ENCODE measurements around the gene GPRASP1.

The GPRASP1 gene, protein sequence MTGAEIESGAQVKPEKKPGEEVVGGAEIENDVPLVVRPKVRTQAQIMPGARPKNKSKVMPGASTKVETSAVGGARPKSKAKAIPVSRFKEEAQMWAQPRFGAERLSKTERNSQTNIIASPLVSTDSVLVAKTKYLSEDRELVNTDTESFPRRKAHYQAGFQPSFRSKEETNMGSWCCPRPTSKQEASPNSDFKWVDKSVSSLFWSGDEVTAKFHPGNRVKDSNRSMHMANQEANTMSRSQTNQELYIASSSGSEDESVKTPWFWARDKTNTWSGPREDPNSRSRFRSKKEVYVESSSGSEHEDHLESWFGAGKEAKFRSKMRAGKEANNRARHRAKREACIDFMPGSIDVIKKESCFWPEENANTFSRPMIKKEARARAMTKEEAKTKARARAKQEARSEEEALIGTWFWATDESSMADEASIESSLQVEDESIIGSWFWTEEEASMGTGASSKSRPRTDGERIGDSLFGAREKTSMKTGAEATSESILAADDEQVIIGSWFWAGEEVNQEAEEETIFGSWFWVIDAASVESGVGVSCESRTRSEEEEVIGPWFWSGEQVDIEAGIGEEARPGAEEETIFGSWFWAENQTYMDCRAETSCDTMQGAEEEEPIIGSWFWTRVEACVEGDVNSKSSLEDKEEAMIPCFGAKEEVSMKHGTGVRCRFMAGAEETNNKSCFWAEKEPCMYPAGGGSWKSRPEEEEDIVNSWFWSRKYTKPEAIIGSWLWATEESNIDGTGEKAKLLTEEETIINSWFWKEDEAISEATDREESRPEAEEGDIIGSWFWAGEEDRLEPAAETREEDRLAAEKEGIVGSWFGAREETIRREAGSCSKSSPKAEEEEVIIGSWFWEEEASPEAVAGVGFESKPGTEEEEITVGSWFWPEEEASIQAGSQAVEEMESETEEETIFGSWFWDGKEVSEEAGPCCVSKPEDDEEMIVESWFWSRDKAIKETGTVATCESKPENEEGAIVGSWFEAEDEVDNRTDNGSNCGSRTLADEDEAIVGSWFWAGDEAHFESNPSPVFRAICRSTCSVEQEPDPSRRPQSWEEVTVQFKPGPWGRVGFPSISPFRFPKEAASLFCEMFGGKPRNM (N-terminal part only)

GRCh38 chrX:102651242-102652011 is at the start of gene GPRASP1:
GPRASP1 (plus strand) TSS chrX:102651483; CDS start chrX:102653914, 2,431 bp downstream.
- DNase-seq (ENCODE audit: low spot score in 2 of 2) (peak in 1 of 2 donors; percentile 26), ATAC-seq (replicated peaks; ENCODE audit: extremely low read depth, poor library complexity, severe bottlenecking) (peak; percentile 54)
- peak within 1 kb of the TSS; percentile 98 for H3K4me3 Mint-ChIP-seq
- peaks cover 16% of the 10 kb centered on the region for H3K36me3 Mint-ChIP-seq (ENCODE audit: insufficient read depth)
- H3K9me3 Mint-ChIP-seq: no peaks in the 10 kb centered on the region
- peaks cover 27% of the 10 kb centered on the region for H3K4me1 Mint-ChIP-seq
- H3K27me3 Mint-ChIP-seq: no peaks in the 10 kb centered on the region
- peak within 1 kb of the TSS; percentile 97 for H3K27ac Mint-ChIP-seq (ENCODE audit: low read depth)

GRCh38 chrX:102604327-102604726 is 47.0 kb upstream of the GPRASP1 start:
- H3K4me1 Mint-ChIP-seq: peaks cover 50% of the 10 kb centered on the region
- DNase-seq (ENCODE audit: low spot score in 2 of 2) (no peak), ATAC-seq (replicated peaks; ENCODE audit: extremely low read depth, poor library complexity, severe bottlenecking) (no peak)
- no peak overlapping the region for H3K27ac Mint-ChIP-seq (ENCODE audit: low read depth)
- H3K36me3 Mint-ChIP-seq (ENCODE audit: insufficient read depth): peaks cover 5% of the 10 kb centered on the region
- no peaks in the 10 kb centered on the region for H3K27me3 Mint-ChIP-seq
- no peaks in the 10 kb centered on the region for H3K9me3 Mint-ChIP-seq
- H3K4me3 Mint-ChIP-seq: no peak overlapping the region

GRCh38 chrX:102606115-102606514 is 45.2 kb upstream of the GPRASP1 start:
- H3K4me1 Mint-ChIP-seq: peaks cover 40% of the 10 kb centered on the region
- DNase-seq (ENCODE audit: low spot score in 2 of 2) (no peak), ATAC-seq (replicated peaks; ENCODE audit: extremely low read depth, poor library complexity, severe bottlenecking) (no peak)
- peaks cover 2% of the 10 kb centered on the region for H3K36me3 Mint-ChIP-seq (ENCODE audit: insufficient read depth)
- no peaks in the 10 kb centered on the region for H3K9me3 Mint-ChIP-seq
- H3K27ac Mint-ChIP-seq (ENCODE audit: low read depth): no peak overlapping the region
- no peaks in the 10 kb centered on the region for H3K27me3 Mint-ChIP-seq
- no peak overlapping the region for H3K4me3 Mint-ChIP-seq

DNA sequence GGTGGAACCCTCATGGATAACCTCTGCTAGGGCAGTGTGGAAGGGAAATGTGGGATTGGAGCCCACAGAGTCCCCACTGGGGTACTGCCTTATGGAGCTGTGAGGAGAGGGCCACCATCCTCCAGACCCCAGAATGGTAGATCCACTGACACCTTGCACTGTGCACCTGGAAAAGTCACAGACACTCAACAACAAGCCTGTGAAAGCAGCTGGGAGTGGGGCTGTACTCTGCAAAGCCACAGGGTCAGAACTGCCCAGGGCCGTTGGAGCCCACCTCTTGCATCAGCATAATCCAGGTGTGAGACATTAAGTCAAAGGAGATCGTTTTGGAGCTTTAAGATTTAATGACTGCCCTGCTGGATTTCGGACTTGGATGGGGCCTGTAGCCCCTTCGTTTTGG is 40.4 kb upstream of the GPRASP1 start:
- peaks cover 21% of the 10 kb centered on the region for H3K4me1 Mint-ChIP-seq
- ATAC-seq (replicated peaks; ENCODE audit: extremely low read depth, poor library complexity, severe bottlenecking) (no peak), DNase-seq (ENCODE audit: low spot score in 2 of 2) (no peak)
- H3K27ac Mint-ChIP-seq (ENCODE audit: low read depth): no peak overlapping the region
- no peaks in the 10 kb centered on the region for H3K9me3 Mint-ChIP-seq
- no peaks in the 10 kb centered on the region for H3K27me3 Mint-ChIP-seq
- peaks cover 4% of the 10 kb centered on the region for H3K36me3 Mint-ChIP-seq (ENCODE audit: insufficient read depth)
- H3K4me3 Mint-ChIP-seq: no peak overlapping the region

DNA sequence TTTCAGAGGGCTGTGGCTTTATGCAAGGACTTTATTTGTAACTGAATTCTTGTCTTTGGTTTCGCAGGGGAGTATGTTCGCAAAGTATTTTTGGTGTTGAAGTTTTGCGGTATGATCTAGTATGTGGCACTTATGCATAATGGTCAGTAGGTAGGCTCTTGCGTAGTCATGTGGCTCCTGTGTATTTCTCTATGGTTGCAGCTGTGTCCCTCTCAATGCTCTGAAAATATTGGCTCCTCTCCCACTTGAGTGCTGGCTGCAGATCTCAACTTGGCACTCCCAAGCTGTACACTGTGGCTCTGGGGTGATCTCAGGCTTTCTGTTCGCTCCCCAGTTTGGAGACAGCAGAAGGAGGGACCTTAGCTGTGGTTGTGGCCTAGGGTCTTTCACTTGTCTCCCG is 27.2 kb upstream of the GPRASP1 start:
- Mint-ChIP-seq H3K4me1 (peaks cover 6% of the 10 kb centered on the region), H3K9me3 (peaks cover 7% of the 10 kb centered on the region), H3K36me3 (ENCODE audit: insufficient read depth) (peaks cover 2% of the 10 kb centered on the region), H3K27ac (ENCODE audit: low read depth) (no peak overlapping the region), H3K27me3 (no peaks in the 10 kb centered on the region), H3K4me3 (no peak overlapping the region)
- no peak for ATAC-seq (replicated peaks; ENCODE audit: extremely low read depth, poor library complexity, severe bottlenecking)
- DNase-seq (ENCODE audit: low spot score in 2 of 2): no peak

DNA sequence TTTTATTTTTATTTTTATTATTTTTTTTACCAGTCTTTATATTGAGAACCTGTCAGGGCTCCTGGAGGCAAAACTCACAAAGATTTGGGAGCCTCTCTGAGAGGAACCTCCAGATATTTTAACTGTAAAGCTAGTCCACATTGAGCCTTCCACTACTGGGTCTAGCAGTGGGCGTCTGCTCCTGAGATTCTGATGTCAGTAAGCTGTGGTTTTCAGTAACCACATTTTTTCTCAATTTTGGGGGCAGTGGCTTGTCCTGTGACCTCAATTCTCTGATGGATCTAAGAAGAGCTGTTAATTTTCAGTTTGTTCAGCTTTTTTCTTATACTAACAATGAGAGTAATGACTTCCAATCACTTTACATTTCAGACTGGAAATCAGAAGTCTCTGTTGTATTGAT is 23.6 kb upstream of the GPRASP1 start:
- Mint-ChIP-seq H3K27me3 (no peaks in the 10 kb centered on the region), H3K27ac (ENCODE audit: low read depth) (no peak overlapping the region), H3K4me3 (no peak overlapping the region), H3K36me3 (ENCODE audit: insufficient read depth) (peaks cover 2% of the 10 kb centered on the region), H3K4me1 (no peaks in the 10 kb centered on the region), H3K9me3 (no peaks in the 10 kb centered on the region)
- ATAC-seq (replicated peaks; ENCODE audit: extremely low read depth, poor library complexity, severe bottlenecking) (no peak), DNase-seq (ENCODE audit: low spot score in 2 of 2) (no peak)

GRCh38 chrX:102637561-102637960 is 13.7 kb upstream of the GPRASP1 start:
- H3K4me1 Mint-ChIP-seq: no peaks in the 10 kb centered on the region
- H3K27ac Mint-ChIP-seq (ENCODE audit: low read depth): no peak overlapping the region
- ATAC-seq (replicated peaks; ENCODE audit: extremely low read depth, poor library complexity, severe bottlenecking) (no peak), DNase-seq (ENCODE audit: low spot score in 2 of 2) (no peak)
- H3K36me3 Mint-ChIP-seq (ENCODE audit: insufficient read depth): no peaks in the 10 kb centered on the region
- H3K4me3 Mint-ChIP-seq: no peak overlapping the region
- H3K9me3 Mint-ChIP-seq: no peaks in the 10 kb centered on the region
- no peaks in the 10 kb centered on the region for H3K27me3 Mint-ChIP-seq

DNA sequence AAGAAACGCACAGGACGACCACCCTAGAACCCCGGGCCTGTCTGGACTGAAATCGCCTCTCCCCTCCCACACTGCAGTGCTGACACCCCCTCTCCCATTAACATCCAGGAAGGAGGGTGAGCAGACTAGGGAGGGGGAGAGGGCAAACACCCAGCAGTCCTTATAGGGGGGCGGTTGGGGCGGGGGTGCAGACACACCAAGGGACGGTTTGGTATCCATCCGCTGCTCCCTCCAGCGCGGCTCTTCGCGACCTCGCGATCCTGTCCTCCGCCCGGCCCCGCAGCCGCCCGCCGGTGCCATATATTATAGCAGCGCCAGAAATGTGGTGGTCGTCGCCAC is 411 bp upstream of the GPRASP1 start:
- peaks cover 21% of the 10 kb centered on the region for H3K4me1 Mint-ChIP-seq
- ATAC-seq (replicated peaks; ENCODE audit: extremely low read depth, poor library complexity, severe bottlenecking) (no peak), DNase-seq (ENCODE audit: low spot score in 2 of 2) (no peak)
- no peaks in the 10 kb centered on the region for H3K27me3 Mint-ChIP-seq
- peak overlapping the region; percentile 97 for H3K27ac Mint-ChIP-seq (ENCODE audit: low read depth)
- H3K4me3 Mint-ChIP-seq: peak overlapping the region; percentile 98
- H3K36me3 Mint-ChIP-seq (ENCODE audit: insufficient read depth): peaks cover 12% of the 10 kb centered on the region
- H3K9me3 Mint-ChIP-seq: no peaks in the 10 kb centered on the region

GRCh38 chrX:102652031-102652688 is 877 bp downstream of the GPRASP1 start:
- H3K4me1 Mint-ChIP-seq: peaks cover 28% of the 10 kb centered on the region
- no peaks in the 10 kb centered on the region for H3K27me3 Mint-ChIP-seq
- H3K9me3 Mint-ChIP-seq: no peaks in the 10 kb centered on the region
- H3K27ac Mint-ChIP-seq (ENCODE audit: low read depth): peak overlapping the region; percentile 68
- ATAC-seq (replicated peaks; ENCODE audit: extremely low read depth, poor library complexity, severe bottlenecking) (peak; percentile 67), DNase-seq (ENCODE audit: low spot score in 2 of 2) (peak in 1 of 2 donors; percentile 43)
- H3K4me3 Mint-ChIP-seq: peak overlapping the region; percentile 98
- peaks cover 16% of the 10 kb centered on the region for H3K36me3 Mint-ChIP-seq (ENCODE audit: insufficient read depth)

- H3K4me1 Mint-ChIP-seq: peaks cover 37% of the 10 kb centered on the region
- ATAC-seq (replicated peaks; ENCODE audit: extremely low read depth, poor library complexity, severe bottlenecking) (no peak), DNase-seq (ENCODE audit: low spot score in 2 of 2) (no peak)
- H3K4me3 Mint-ChIP-seq: no peak overlapping the region
- no peaks in the 10 kb centered on the region for H3K9me3 Mint-ChIP-seq
- H3K36me3 Mint-ChIP-seq (ENCODE audit: insufficient read depth): peaks cover 17% of the 10 kb centered on the region
- H3K27me3 Mint-ChIP-seq: no peaks in the 10 kb centered on the region
- no peak overlapping the region for H3K27ac Mint-ChIP-seq (ENCODE audit: low read depth)
These were observed 3.4 kb downstream of the GPRASP1 start for GRCh38 chrX:102654696-102655095.

- Mint-ChIP-seq H3K27me3 (no peaks in the 10 kb centered on the region), H3K36me3 (ENCODE audit: insufficient read depth) (peaks cover 10% of the 10 kb centered on the region), H3K4me3 (no peak overlapping the region), H3K27ac (ENCODE audit: low read depth) (peak overlapping the region; percentile 74), H3K4me1 (peaks cover 24% of the 10 kb centered on the region), H3K9me3 (no peaks in the 10 kb centered on the region)
- ATAC-seq (replicated peaks; ENCODE audit: extremely low read depth, poor library complexity, severe bottlenecking): no peak
- no peak for DNase-seq (ENCODE audit: low spot score in 2 of 2)
These were observed 7.3 kb downstream of the GPRASP1 start for GRCh38 chrX:102658556-102658955.
